Pancreas (tissue), 10 donors: ENCODE data around the gene ETFA. TPM values are rescaled to one million over a fixed set of nuclear protein-coding genes. Genes with fewer than 3 reads are reported as not detected.

Source experiments
- ATAC-seq, 4 donors: fragments of 200-7000 bp; cut with Tn5 transposase; one replicate each; pipeline versions ENCODE4 v1.8.0 to v1.9.1; 2020; ENCODE audit warnings: mild to moderate bottlenecking in 4 of 4, moderate library complexity in 4 of 4
- DNase-seq, 6 donors: peaks; one replicate each; pipeline ENCODE4 v3.0.0-alpha.2; 2020
- FAIRE-seq: peaks from 2 replicates; lab custom pipeline; 2012; peaks lifted over from hg19 to GRCh38; lab: Jason Lieb, UNC
- H3K27ac ChIP-seq, 4 donors: fragments of 200-600 bp; sonication (generic); 1 replicate in 3 of 4; 2 replicates in 1 of 4; pipeline versions ENCODE4 v1.5.0 to v1.8.0; 2020
- H3K27me3 ChIP-seq, 4 donors: fragments of 200-600 bp; one replicate each; pipeline ENCODE4 v1.8.0; 2021
- H3K36me3 ChIP-seq, 3 donors: fragments of 200-600 bp; sonication (generic) in 1 of 3; one replicate each; pipeline versions ENCODE4 v1.5.0 to v1.8.0; 2020 to 2021
- H3K4me1 ChIP-seq, 3 donors: fragments of 200-600 bp; one replicate each; pipeline ENCODE4 v1.8.0; 2021
- H3K4me3 ChIP-seq, 4 donors: fragments of 200-600 bp; sonication (generic) in 2 of 4; one replicate each; pipeline versions ENCODE4 v1.5.0 to v1.8.0; 2020 to 2021
- H3K9me3 ChIP-seq, 4 donors: fragments of 200-600 bp; one replicate each; pipeline ENCODE4 v1.8.0; 2021
- CTCF ChIP-seq, 4 donors: fragments of 200-600 bp; sonication (generic) in 3 of 4; IDR thresholded peaks; one replicate each; pipeline versions ENCODE4 v1.5.0 to v1.8.0; 2021; ENCODE audit warnings: antibody characterized with exemption in 4 of 4
- WGBS, 2 donors: extraction: QIAGEN DNeasy Blood & Tissue Kit; methylation state at CpG; one replicate each; pipeline ENCODE4 v1.1.7; 2013; 5-methylcytosine and 5-hydroxymethylcytosine counted together
- intact Hi-C, 3 donors: fragments of 100-400 bp; cut with DNase I; formaldehyde crosslinking; loops; one replicate each; pipeline versions ENCODE4 v1.11.1 to v1.14.2; 2022
- polyA plus RNA-seq, 2 donors: library from polyadenylated mRNA; stranded (reverse); fragments of 200-250 nt; gene quantifications; one replicate each; pipeline ENCODE4 v1.2.3, GENCODE V29; 2013
- total RNA-seq, 6 donors: library from RNA; stranded (reverse); fragmentation: NEBNext Ultra II Directional in 4 of 6; extraction: Animal tissue kit (Norgen Biotek cat#: 25700) in 4 of 6; gene quantifications; one replicate each; pipeline versions ENCODE4 v1.2.1 to v1.2.4, GENCODE V29; 2021 to 2023
- donor health status: healthy with polysubstance abuse.
- donor health status: DM: no; HTN: no; CAD: no; lungs with moderate emphysema.
- donor health status: DM: no; HTN: no; CAD: no.
- donor health status: control.
- donor health status: control.
- donor health status: Bipolar disorder and iron deficiency.
- donor health status: DM: yes; HTN: yes; CAD: no.
- donor health status: DM: no; HTN: no; CAD: no.
- donor health status: DM: no; HTN: no; CAD: no.
- donor health status: DM: yes; HTN: yes; CAD: no.

The ETFA gene
- total and polyA plus RNA-seq, 8 donors = 27.5 to 51.2 (median 42.3) TPM

- H3K4me1 ChIP-seq = no peaks in the 10 kb centered on the region
- no peak for FAIRE-seq
- 96 to 97% methylated on average over 3 of the region's 3 CpGs for WGBS, 2 donors
Measured at GRCh38 chr15:76258460-76258859, 52.8 kb downstream of the ETFA start.

GRCh38 chr15:76253691-76254473 lies 57.4 kb downstream of the ETFA start:
- Histone ChIP-seq H3K36me3 (no peaks in the 10 kb centered on the region), H3K27ac (no peak overlapping the region), H3K27me3 (no peaks in the 10 kb centered on the region), H3K4me1 (no peaks in the 10 kb centered on the region), H3K4me3 (no peak overlapping the region), H3K9me3 (no peaks in the 10 kb centered on the region)
- intact Hi-C loops = no loop called here
- FAIRE-seq (no peak), ATAC-seq (no peak), DNase-seq (no peak)
- no peak for TF ChIP-seq CTCF (IDR thresholded peaks at IDR 0.05)
- WGBS, 2 donors = 90 to 92% methylated on average over 3 of the region's 3 CpGs

More at GRCh38 chr15:76258460-76258859, 52.8 kb downstream of the ETFA start:
- H3K36me3 ChIP-seq = peaks cover 0 to 32% (median 6%) of the 10 kb centered on the region in 3 donors
- no peak overlapping the region for H3K27ac ChIP-seq
- DNase-seq = no peak
- no peak for ATAC-seq
- no peak for TF ChIP-seq CTCF (IDR thresholded peaks at IDR 0.05)
- intact Hi-C loops = no loop called here
- no peaks in the 10 kb centered on the region for H3K27me3 ChIP-seq
- no peak overlapping the region for H3K4me3 ChIP-seq
- H3K9me3 ChIP-seq = no peaks in the 10 kb centered on the region

GRCh38 chr15:76252249-76252648 lies 59.0 kb downstream of the ETFA start:
- TF ChIP-seq CTCF (IDR thresholded peaks at IDR 0.05) = no peak
- FAIRE-seq = no peak
- Histone ChIP-seq H3K4me3 (no peak overlapping the region), H3K9me3 (no peaks in the 10 kb centered on the region), H3K27me3 (no peaks in the 10 kb centered on the region), H3K27ac (no peak overlapping the region), H3K4me1 (no peaks in the 10 kb centered on the region), H3K36me3 (no peaks in the 10 kb centered on the region)
- ATAC-seq = no peak
- no peak for DNase-seq
- 55 to 68% methylated on average over 2 of the region's 2 CpGs for WGBS, 2 donors
- intact Hi-C loops = no loop called here

GRCh38 chr15:76251717-76252116 lies 59.6 kb downstream of the ETFA start:
- H3K4me3 ChIP-seq = no peak overlapping the region
- no peaks in the 10 kb centered on the region for H3K27me3 ChIP-seq
- WGBS, 2 donors = 90 to 95% methylated on average over 4 of the region's 4 CpGs
- no peaks in the 10 kb centered on the region for H3K36me3 ChIP-seq
- no peaks in the 10 kb centered on the region for H3K9me3 ChIP-seq
- intact Hi-C loops = no loop called here
- no peak for FAIRE-seq
- no peak for DNase-seq
- no peak for TF ChIP-seq CTCF (IDR thresholded peaks at IDR 0.05)
- no peak for ATAC-seq
- H3K27ac ChIP-seq = no peak overlapping the region
- H3K4me1 ChIP-seq = no peaks in the 10 kb centered on the region

GRCh38 chr15:76245072-76245610 lies 66.1 kb downstream of the ETFA start:
- WGBS, 2 donors = 78 to 79% methylated on average over 1 of the region's 1 CpG
- H3K9me3 ChIP-seq = no peaks in the 10 kb centered on the region
- H3K4me3 ChIP-seq = no peak overlapping the region
- H3K27ac ChIP-seq = no peak overlapping the region
- no peaks in the 10 kb centered on the region for H3K27me3 ChIP-seq
- intact Hi-C loops = no loop called here
- TF ChIP-seq CTCF (IDR thresholded peaks at IDR 0.05) = no peak
- H3K36me3 ChIP-seq = peaks cover 0 to 5% (median 0%) of the 10 kb centered on the region in 3 donors
- H3K4me1 ChIP-seq = no peaks in the 10 kb centered on the region
- DNase-seq (no peak), FAIRE-seq (no peak), ATAC-seq (no peak)
